HG03378 (cell line): ENCODE results near the gene ESRP2.

Experiments
- ATAC-seq: cut with Tn5 transposase; IDR thresholded peaks from one replicate; pipeline ENCODE4 v1.9.1; 2021; ENCODE audit warnings: mild to moderate bottlenecking, moderate library complexity; ENCODE audit not compliant: unreplicated experiment

Gene ESRP2

DNA sequence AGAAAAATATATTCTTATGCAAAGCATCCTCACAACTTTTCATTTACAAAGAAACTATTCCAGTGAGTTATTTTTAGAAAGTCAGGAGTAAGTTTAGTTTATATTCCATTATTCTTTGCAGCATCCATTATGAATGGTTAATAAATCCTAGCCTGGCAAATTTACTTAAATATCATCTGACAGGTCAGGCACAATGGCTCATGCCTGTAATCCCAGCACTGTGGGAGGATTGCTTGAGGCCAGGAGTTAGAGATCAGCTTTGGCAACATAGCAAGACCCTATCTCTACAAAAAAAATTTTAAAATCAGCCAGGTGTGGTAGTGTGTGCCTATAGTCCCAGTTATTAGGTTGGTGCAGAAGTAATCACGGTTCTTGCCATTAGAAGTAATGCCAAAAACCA is 12.9 kb downstream of the ESRP2 start:
- no peak for ATAC-seq

DNA sequence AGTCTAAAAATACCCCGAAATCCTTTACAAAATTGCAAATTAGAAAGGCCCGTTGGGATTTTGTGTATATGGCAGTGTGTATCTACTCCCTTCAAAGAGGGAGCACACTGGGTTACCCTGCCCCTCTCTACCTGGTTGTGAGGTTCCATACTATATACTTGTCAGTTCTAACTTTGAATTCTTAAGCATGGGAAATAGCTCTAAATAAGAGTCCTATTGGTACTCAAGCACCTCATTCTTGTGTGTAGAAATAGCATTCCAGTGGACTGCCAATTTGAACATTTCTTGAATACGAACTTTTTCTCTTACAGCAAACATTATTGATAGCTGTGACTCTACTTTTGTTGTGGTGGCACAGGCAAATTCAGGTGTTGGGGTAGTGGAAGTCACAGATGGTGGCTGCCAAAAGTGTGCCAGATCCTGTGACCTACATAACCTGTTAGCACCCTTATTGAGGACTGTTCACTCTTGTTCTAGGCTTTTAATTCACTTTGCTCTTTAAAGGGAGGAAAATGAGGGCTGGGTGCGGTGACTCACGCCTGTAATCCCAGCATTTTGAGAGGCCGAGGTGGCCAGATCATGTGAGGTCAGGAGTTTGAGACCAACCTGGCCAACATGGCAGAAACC is 16.1 kb downstream of the ESRP2 start:
- no peak for ATAC-seq

DNA sequence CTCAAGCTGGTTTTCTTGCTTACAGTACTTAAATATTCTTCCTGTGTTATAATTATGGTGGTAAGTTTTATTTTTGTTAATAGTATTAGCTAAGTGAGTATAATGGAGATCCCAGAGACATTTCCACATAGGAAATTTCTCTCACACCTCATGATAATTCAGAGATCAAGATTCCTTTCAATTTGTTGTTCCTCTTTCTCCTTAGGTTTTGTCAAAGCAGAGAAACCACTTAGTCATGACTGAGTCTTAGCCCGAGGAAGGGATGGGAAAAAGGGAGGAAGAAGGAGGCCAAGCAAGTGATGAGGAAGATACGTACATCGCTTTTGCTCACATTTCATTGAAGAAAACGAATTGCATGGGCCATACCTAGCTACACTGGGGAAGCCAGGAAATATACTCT is 18.4 kb downstream of the ESRP2 start:
- no peak for ATAC-seq

DNA sequence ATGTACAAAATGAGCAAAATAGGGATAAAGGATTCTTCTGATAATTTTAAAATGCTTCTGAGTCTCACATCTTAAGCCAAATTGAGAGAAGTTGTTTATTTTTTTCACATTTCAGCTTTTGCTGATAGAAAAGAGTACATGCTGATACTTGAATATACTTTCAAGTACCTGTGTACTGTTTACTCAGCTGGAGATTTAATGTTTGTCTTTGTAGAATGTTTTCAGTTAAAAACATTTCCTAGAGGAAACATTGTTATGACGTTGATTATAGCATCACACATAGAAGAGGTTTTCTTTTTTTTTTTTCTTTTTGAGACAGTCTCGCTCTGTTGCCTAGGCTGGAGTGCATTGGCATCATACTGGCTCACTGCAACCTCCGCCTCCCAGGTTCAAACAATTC is 19.7 kb downstream of the ESRP2 start:
- no peak for ATAC-seq

DNA sequence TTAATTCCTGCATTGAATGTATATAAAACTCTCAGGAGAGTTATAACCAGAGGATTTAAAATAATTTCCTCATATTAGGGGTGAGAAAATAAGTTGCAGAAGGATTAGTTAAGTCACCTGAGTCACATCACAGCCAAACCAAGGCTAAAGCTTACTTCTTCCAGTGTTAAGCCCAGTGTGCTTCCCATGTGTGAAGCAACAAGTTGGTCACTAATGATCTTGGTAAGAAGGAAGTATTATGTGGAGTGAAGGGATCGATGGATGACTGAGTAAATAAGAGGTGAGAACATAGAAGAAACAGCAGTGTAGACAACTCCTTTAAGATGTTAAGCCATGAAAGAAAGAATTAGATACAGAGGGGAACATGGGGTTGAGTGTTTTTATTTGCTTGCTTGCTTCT is 20.6 kb downstream of the ESRP2 start:
- no peak for ATAC-seq

DNA sequence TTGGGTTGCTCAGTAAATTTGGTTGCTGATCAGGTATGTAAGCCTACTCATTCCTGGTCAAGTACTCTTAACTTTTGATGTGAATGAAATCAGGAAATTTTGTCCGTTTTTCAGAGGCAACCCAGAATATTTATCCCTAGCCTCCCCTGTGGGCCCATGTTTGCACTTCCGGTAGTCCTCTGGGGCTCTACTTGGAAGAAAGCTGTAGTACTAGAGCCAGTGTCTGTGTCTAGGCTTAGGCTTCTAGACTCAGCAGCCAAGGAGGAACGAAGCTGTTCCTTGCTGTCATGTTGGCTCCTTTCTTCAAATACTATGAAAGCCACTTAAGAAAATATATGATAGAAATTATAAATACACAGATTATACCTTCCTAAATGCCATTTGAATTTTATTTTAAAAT is 21.2 kb downstream of the ESRP2 start:
- ATAC-seq = no peak

DNA sequence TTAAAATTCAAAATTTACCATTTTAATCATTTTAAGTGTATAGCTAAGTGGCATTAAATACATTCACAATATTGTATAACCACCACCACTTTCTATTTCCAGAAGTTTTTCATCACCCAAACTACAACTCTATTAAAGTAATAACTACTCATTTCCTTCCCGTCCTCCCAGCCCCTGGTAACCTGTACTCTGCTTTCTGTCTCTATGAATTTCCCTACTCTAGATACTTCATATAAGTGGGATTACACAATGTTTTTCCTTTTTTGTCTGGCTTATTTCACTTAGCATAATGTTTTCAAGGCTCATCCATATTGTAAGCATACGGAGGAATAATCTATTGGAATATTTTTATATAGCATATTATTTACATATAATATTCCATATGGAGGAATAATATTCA is 29.7 kb downstream of the ESRP2 start:
- ATAC-seq = no peak

DNA sequence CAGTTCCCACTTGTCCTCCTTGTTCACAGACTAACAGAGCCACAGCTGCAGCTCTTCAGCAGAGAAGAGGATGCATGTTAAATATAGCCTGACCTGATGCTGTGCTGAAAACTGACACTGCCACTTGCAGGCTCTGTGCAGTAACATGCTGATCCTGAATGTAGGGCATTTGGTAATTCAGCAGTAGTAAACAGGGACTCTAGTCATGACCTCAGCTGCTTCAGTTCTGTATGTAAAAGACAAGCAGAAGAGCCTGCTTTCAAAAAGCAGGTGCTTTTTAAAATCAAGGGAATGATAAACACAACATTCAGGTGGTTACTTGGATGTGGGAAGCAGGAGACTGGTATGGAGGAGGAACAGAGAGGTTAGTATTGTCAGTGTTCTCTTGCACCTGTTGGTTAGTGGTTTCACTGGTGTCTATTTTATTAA is 33.8 kb downstream of the ESRP2 start:
- ATAC-seq = no peak

DNA sequence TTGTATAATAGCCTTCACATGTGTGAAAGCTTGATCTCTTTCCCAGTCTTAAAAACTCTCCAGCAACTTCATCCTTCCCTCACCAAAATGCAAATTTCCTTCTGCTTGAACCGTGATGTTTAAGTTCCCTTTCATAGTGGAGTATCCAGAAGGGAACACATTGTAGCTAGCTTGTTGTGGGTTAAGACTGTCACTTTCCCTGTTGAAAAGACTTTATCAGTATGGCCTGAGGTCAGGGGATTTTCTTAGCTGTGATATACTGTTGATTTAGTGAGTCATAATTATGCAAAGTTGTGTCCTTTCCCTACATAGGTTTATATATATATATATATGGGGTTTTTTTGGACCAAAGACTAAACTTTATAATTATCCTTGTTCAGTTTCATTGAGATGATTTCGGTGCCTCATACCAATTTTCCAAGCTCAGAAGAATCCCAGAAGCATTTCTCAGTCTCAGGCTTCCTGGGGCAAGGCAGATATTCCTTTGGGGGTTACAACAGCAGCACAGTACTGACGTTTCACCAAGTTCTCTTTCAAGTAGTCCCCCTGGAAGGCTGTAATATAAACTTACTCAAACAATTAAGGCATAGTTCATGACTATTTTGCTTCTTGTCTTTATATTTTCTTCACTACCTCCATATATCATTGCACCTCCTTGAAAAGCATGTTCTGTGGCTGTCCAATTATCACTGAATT is 35.7 kb downstream of the ESRP2 start:
- no peak for ATAC-seq

DNA sequence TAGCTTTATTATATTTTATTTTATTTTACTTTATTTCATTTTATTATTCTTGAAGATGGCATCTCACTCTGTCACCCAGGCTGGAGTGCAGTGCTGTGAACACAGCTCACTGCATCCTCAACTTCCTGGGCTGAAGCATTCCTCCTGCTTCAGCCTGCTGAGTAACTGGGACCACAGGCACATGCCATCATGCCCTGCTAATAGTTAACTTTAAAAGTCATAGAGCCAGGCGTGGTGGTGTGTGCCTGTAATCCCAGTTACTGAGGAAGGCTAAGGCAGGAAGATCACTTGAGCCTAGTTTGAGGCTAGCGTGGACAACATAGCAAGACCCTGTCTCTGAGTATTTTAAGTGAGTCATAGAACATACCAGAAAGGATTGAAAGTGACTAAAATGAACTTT is 38.7 kb downstream of the ESRP2 start:
- ATAC-seq = no peak

DNA sequence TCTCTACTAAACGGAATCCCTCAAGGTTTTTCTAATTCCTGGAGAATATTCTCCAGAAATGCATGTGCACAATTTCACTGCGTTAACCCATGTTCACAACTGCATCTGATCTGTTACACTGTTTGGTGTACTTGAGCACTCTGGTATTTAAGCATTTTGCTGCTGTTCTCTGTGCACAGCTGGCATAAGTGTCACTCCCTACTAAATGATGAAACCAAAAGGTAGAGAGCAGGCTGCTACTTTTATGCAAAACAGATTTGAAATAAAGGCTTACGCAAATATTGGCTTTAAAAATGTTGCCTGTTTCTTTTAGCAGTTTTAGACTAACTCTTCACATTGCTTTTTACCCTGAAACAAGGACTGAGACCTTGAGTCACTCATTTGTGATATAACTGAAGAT is 41.7 kb downstream of the ESRP2 start:
- no peak for ATAC-seq

DNA sequence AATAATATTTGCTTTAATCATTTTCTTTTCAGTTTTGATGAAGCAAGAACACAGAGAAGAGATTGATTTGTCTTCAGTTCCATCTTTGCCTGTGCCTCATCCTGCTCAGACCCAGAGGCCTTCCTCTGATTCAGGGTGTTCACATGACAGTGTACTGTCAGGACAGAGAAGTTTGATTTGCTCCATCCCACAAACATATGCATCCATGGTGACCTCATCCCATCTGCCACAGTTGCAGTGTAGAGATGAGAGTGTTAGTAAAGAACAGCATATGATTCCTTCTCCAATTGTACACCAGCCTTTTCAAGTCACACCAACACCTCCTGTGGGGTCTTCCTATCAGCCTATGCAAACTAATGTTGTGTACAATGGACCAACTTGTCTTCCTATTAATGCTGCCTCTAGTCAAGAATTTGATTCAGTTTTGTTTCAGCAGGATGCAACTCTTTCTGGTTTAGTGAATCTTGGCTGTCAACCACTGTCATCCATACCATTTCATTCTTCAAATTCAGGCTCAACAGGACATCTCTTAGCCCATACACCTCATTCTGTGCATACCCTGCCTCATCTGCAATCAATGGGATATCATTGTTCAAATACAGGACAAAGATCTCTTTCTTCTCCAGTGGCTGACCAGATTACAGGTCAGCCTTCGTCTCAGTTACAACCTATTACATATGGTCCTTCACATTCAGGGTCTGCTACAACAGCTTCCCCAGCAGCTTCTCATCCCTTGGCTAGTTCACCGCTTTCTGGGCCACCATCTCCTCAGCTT is 45.0 kb downstream of the ESRP2 start:
- no peak for ATAC-seq

DNA sequence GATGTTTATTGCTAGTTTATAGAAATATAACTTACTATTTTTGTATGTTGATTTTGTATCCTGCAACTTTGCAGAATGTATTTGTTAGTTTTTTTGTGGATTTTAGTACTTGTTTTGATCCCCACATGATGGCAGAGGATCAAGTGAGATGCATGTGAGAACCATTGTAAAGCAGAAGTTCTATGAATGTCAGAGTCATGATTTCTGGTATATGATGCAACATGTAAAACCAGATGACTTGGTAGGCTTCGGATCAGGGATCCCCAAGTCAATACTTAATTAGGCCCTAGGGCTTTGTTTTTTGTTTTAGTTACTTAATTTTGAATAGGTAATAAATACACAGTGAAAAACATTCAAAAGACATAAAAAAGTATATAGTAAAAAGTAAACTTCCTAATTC is 45.8 kb downstream of the ESRP2 start:
- ATAC-seq = no peak

DNA sequence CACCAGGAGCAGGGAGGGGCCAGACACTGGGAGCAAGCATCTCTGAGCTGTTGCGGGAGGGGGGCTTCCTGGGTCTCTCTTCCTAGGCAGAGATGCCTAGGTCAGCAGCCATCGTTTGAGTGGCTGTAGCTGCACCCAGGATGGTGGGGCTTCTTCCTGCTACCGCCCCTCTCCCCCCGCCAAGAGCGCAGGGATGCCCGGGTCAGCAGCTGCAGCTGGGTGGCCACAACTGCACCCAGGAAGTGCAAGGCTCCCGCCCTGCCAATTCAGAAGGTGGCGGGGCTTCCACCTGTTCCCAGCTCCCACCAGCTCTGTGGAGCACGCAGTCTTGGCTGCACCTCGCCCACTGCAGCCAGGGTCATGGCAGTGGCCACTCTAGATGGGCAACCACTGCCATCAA is 47.8 kb downstream of the ESRP2 start:
- ATAC-seq = no peak

DNA sequence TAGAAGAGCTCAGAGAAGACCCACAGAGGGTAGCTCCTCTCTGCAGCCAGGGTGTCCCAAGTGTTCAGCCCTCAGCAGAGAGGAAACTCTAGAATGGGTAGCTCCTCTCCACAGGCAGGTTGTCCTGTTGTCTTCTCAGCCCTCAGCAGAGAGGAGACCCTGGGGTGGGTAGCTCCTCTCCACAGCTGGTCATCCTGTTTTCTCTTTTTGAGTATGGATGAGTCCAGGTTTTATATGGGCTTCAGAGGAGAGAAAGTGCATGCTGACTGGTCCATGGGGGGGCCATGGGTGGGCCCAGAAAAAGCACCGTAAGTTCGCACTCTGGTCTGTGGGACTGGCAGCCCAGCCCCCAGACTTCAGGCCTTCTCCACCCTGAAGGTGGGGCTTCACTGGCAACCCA is 48.4 kb downstream of the ESRP2 start:
- ATAC-seq = no peak

DNA sequence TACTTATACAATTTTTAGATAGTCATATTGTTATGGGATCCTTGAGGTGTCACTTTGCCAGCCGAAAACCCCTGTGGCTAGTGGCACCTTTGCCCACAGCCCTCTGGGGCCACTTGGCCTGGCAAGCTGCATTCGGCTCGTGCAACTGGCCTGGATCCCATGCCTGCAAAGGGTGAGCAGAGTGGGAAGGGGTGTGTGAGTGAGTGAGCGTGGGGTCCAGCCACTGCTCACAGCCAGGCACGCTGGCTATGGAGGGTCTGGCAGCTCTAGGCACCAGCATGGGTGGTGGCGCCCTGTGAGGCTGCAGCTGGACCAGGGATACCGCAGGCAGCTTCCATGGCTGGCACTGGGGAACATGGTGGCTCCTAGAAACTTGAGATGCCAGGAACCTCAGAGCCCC is 49.0 kb downstream of the ESRP2 start:
- ATAC-seq = no peak

DNA sequence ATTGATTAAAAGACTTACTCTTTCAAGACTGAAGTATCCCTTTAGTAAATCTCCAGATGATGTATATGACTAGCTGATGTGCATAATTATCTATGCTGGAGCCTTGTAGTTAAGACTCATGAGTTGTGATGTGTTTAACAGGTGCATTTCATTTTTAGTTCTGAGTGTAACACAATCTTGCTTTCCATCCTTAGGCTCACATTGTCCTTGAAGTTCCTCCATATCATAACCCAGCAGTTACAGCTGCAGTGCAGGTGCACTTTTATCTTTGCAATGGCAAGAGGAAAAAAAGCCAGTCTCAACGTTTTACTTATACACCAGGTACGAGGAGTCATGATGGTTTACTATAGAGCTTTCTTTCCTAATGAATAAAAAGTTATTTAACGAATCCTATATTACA is 52.9 kb downstream of the ESRP2 start:
- no peak for ATAC-seq

DNA sequence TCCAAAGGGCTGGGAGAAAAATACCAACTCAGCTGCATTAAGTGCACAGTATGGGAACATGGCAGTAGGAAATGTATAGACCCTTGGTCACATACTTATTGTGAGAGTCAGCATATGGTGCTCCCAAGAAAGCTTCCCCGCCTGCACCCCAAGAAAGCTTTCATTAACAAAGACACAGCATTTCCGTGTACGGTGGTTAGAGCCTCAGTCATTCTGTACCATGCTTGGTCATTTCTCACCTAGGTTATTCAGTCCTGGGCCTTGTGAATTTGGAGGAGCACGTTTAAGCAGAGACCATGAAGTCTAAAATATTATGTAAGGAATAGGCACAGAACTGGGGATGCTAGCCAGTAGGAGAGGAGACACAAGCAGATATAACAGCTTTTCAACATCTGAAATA is 56.1 kb downstream of the ESRP2 start:
- ATAC-seq = no peak

DNA sequence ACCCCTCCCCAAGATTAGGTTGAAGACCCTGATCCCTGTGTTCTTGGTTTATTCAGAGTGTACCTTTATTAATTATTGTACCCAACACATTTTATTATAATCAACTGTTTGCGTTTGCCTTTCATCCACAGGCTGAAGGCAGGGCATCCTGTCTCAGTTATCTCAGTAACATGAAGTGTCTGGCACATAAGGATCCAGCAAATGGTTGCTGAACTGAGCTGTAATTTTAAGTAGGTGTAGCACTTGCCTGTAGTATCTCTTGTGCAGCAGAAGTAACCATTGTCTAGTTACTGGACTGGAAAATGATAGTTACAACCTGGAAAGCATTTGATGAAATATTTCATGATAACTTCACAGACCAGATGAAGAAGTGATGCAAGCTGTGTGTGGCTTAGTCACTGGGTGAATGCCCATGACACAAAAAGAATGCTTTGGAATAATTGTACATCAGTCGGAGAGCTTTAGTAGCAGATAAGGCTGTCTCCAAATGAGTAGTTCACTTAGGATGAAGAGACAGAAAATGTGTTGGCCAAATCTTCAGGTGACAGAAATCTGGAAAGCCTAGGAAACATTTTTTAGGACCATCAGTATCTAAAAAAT is 56.6 kb downstream of the ESRP2 start:
- no peak for ATAC-seq
